HG02571 (cell line): ENCODE results near the gene C19orf25.
"Not testable (repeated sequence)": the region's sequence is repeated elsewhere in the genome, so short reads cannot be mapped to it uniquely, and the experiment has no call there.

Source experiments
- ATAC-seq: cut with Tn5 transposase; IDR thresholded peaks from one replicate; pipeline ENCODE4 v1.9.1; 2021; ENCODE audit warnings: mild to moderate bottlenecking, moderate library complexity; ENCODE audit not compliant: unreplicated experiment

C19orf25 gene

DNA sequence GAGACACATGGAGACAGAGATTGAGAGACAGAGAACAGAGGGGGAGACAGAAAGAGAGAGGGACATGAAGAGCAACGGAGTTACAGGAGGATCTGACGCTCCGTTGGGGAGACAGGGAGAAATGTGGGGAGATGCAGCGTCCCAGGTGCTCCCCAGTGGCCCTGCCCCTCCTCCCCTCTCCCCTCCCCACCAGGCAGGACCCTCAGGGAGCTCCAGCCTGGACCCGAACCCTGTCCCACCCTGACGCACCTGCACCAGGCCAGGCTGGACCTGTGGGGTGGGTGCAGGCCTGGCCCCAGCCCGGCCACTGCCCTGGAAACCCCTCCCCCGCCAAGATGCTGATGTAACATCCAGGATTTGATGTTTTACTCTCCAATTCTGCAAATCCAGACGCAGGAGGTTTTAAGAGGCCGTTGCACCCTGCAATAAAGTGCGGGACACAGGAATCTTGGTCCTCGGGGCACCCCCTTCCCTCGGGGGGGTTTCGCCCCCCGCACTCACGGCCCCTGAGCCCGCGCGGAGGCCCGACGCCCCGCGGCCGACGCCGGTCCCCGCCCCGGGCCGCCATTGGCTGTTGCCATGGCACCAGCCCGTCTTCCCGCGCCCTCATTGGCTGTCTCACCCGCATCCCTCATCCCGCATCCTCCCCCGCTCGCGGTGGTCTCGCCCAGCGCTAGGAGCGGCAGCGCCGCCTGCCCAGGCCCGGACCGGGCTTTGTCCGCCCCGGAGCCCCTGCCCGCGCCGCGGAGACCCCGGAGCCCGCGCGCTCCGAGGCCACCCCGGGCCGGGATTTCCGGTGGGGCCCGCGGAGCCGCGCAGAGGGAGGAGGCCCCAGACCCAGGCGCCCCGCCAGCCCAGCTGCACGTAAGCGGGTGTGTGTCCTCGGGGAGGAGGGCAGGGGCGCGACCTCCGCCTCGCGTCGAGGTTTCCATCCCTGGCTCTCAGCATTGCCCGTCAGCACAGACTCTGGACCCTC lies 29.3 kb downstream of the C19orf25 start, which contains the start of gene APC2:
Gene APC2, plus strand, starts transcription at position 655 of the 976 bp plus-strand sequence. CDS start 2,881 bp downstream, outside the sequence.
- no peak for ATAC-seq

GRCh38 chr19:1447944-1448343 lies 31.1 kb downstream of the C19orf25 start:
- no peak for ATAC-seq

DNA sequence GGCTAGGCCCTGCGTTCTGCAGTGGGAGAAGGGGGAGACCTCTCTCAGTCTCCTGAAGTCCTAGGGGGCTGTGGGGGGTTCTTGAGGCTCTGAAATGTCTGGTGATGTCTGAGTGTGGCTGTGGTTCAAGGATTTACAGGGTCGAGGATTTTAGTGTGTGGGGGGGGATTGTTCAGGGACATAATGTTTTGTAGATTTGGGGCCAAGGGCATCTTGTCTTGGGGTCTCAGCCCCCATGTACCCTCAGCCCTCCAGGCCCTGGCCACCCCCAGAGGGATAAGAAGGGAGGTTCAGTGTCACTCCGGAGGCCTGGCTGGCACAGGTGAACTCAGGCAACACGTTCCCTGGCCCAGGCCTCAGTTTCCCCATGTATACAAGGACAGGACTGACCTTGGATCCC lies 31.5 kb downstream of the C19orf25 start:
- no peak for ATAC-seq

DNA sequence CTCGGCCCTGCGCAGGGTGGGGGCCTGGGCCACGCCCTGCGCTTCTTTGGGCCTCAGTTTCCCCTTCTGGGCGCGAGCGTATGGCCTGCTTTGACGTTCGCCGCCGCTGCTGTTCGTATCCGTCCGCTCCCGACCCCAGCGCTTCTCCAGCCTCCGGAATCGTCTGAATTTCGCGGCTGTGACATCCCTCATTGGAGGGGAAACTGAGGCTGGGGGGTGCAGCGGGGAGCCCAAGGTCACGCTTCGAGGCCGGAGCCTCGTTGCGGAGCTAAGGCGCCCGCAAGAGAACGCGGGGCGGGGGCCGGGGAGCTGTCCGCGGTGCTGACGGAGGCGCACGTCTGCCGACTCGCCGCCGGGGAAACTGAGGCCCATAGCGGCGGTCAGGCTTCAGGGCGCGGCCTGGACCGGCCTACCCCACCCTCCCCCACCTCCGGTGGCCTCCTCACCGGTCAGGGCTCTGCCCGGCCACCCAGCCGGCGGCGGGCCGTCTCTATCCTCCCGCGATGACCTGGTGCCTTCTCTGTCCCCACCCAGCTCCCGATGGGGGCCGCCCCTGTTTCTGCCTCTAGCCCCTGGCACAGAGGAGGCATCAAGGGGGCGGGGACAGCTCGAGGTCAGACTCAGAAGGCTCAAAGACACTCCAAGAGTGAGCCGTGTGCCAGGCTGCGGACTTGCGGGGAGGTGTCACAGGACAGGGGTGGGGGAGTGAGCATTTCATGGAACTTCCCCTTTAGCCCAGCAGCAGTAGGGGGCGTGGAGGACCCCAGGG lies 32.1 kb downstream of the C19orf25 start:
- ATAC-seq = no peak

- ATAC-seq = no peak
These were observed 32.9 kb downstream of the C19orf25 start for GRCh38 chr19:1445932-1446712.

DNA sequence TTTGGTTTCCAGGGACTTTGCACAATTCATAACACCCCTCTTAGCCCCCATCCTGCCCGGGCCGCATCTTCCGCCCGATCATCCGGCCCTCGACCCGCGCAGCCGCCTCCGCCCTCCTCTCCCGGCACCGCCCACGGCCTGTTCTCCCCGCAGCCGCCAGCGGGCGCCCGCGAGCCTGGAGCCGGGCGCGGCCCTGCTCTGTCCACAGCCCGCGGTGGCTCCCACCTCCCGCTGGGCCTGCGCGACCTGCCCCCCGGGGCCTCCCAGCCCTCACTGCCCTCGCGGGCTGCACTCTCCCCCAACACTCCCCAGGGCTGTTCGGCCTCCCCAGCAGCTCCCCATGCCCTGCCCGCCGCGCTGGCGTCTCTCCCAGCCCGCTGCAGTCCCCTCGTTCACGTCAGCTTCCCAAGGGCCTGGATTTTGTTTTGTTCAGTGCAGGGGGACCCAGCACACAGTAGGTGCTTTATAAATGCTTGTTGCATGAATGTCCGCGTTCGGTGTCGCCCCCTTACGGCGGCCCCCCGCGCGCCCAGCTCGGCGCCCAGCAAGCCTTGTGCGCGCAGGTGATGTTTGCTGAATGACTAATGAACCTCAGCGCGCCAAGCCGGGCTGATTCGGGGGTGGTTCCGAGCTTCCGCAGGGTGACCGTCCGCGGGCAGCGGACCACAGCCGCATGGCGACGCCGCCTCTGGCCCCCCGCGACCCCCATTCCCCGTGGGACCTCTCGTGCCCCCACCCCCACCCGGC lies 33.7 kb downstream of the C19orf25 start:
- peak; percentile 61 for ATAC-seq

DNA sequence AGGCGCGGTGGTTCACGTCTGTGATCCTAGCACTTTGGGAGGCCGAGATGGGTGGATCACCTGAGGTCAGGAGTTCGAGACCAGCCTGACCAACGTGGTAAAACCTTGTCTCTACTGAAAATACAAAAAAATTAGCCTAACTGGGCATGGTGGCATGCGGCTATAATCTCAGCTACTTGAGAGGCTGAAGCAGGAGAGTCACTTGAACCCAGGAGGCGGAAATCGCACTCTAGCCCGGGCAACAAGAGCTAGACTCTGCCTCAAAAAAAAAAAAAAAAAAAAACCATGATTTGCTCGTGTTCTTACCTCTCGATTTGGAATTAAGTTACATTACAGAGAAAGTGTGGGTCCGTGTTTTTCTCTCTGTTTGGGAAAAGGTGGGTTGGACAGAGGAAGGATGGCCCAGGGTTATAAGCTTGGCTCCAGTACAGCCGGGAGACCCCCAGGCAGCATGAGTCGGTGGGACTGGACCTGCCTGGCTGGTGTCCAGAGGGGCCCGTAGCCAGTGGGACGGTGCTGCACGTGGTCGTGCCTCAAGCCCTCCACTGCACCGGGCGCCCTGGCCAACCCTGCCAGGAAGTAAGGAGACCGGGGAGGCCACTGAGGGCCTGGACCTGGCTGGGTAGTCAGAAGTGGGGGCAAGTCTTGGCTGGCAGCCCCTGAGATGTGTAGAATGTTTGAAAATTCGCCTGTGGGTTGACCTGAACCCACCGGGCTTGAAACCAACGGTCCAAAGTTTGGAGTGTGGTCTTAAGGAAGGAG lies 37.2 kb downstream of the C19orf25 start:
- no peak for ATAC-seq

DNA sequence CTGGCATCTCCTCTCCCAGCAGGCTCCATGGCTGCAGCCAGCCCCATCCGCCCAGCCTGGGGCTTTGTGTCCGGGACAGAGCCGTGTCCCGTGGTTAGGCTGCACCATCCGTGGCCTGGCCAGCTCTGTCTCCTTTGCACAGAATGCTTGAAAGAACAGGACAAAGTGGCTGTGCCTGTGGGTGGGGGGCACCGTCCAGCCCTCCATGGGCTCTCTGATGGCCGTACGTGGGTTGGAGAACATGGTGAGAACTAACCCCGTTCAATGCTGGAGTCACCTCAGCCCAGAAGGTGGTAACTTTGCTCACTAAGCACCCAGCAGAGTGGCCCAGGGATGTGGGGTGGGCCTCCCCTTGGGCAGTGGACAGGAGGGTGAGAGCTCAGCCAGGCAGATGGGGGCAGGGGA lies 38.0 kb downstream of the C19orf25 start:
- ATAC-seq = no peak

- no peak for ATAC-seq
These were observed 38.6 kb downstream of the C19orf25 start for GRCh38 chr19:1440418-1440801.

DNA sequence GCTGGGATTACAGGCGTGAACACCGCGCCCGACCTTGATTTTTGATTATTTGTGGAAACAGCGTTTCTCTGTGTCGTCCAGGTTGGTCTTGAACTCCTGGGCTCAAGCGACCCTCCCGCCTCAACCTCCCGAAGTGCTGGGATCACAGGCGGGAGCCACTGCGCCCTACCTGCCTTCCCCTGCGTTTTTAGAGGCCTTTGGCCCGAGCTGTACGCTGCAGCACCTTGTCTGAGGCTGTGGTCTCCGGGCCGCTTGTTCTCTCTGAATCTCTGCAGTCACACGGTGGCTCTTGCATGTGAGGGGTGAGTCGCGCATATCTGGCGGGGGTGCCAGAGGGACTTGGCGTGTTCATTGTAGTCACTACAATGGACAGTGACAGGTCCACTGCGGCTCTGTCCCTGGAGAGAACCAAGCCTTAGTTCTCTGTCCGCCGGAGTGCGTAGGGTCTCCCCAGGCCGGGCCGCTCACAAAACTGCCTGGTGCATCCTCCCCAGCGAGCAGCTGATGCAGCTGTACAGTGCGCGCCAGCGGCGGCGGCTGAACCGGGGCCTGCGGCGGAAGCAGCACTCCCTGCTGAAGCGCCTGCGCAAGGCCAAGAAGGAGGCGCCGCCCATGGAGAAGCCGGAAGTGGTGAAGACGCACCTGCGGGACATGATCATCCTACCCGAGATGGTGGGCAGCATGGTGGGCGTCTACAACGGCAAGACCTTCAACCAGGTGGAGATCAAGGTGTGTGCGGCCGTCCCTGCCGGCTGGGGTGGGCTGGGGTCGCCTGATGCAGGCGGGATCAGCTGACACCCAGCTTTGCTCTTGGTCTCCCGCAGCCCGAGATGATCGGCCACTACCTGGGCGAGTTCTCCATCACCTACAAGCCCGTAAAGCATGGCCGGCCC lies 39.2 kb downstream of the C19orf25 start:
- ATAC-seq = not testable (repeated sequence)

GRCh38 chr19:1438933-1439354 lies 40.1 kb downstream of the C19orf25 start:
- no peak for ATAC-seq

GRCh38 chr19:1438035-1438932 lies 40.7 kb downstream of the C19orf25 start, which contains the start of gene RPS15:
RPS15 (plus strand) TSS chr19:1438396; CDS start chr19:1438426, 30 bp downstream.
- peak; percentile 74 for ATAC-seq

GRCh38 chr19:1437609-1438008 lies 41.4 kb downstream of the C19orf25 start:
- no peak for ATAC-seq

DNA sequence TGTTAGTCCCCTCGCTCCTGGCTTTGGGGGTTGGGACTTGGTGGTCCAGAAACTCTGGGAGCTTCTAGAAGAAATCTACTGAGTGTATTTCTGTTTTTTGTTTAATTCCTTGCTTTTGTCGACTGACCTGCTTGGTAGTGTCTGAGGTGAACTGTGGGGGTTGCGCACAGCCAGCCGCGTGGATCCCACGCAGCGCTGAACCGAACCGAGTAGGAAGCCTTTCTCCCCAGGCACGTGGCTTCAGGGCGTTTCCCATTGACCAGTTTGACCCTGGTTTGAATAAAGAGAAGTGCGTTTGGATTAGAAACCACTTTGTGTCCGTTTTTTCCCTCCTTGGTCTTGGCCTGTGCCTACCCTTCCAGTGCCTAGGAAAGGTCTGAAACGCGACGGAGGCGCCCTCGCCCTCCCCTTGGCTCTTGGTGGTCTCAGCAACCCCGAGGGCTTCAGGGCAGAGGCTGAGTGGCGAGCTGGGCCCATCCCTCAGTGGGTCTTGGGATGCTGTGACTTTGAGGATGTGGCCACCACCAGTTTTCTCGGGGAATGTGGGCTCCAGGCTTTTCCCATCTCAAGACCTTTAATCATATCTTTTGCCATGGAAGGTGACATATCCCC lies 43.5 kb downstream of the C19orf25 start:
- no peak for ATAC-seq

- no peak for ATAC-seq
These were observed 44.4 kb downstream of the C19orf25 start for GRCh38 chr19:1434577-1435060.

DNA sequence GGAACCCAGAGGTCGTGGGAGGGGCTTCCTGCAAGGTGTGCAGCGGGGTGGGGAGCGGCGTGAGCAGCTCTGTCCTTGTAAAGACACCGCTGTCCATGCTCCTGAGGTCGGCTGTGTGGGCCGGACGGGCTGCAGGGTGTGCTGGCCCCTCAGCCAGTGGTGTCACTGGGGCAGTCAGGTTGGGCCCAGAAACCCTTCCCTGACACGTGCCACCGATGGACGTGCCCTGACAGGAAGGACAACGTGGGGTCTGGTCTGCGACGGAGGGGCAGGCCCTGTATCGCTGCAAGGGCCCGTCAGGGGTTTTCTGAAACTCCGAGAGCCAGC lies 45.0 kb downstream of the C19orf25 start:
- ATAC-seq = no peak
